Epithelial cell of proximal tubule (primary cell): ENCODE results near the gene MRPL32. TPM values are rescaled to one million over a fixed set of nuclear protein-coding genes. Genes with fewer than 3 reads are reported as not detected.

ENCODE experiments used
- DNase-seq: peaks from one replicate; pipeline ENCODE4 v3.0.0-alpha.2; 2011; ENCODE audit warnings: low read depth
- H3K4me3 ChIP-seq: 2 replicates; pipeline ENCODE4 v1.5.1; 2011; ENCODE audit warnings: low read depth, mild to moderate bottlenecking, low read length
- CTCF ChIP-seq: conservative IDR thresholded peaks from 2 replicates; pipeline ENCODE4 v1.5.1; 2012; ENCODE audit warnings: low read depth, mild to moderate bottlenecking, low read length
- total RNA-seq: library from RNA; depleted of rRNA; stranded (reverse); fragments of >200 nt; gene quantifications from 2 replicates; pipeline ENCODE4 v1.2.3, GENCODE V29; 2015

The MRPL32 gene
- total RNA-seq, 1 donor from 2014 or later = 97.2 TPM

- no peak for TF ChIP-seq CTCF
- H3K4me3 ChIP-seq = no peak overlapping the region
- DNase-seq = no peak
Observed at GRCh38 chr7:42926204-42926603, 6.0 kb upstream of the MRPL32 start.

- no peak for TF ChIP-seq CTCF
- no peak for DNase-seq
- H3K4me3 ChIP-seq = no peak overlapping the region
Observed at GRCh38 chr7:42928754-42929153, 3.4 kb upstream of the MRPL32 start.

- no peak for DNase-seq
- H3K4me3 ChIP-seq = no peak overlapping the region
- TF ChIP-seq CTCF = no peak
Observed at GRCh38 chr7:42929449-42929848, 2.7 kb upstream of the MRPL32 start.

- H3K4me3 ChIP-seq = peak overlapping the region; percentile 81
- TF ChIP-seq CTCF = no peak
- no peak for DNase-seq
Observed at GRCh38 chr7:42930889-42931288, 1.3 kb upstream of the MRPL32 start.

- H3K4me3 ChIP-seq = peak overlapping the region; percentile 81
- no peak for TF ChIP-seq CTCF
- DNase-seq = no peak
Observed at GRCh38 chr7:42931447-42931833, 736 bp upstream of the MRPL32 start.

- H3K4me3 ChIP-seq = peak overlapping the region; percentile 81
- no peak for DNase-seq
- TF ChIP-seq CTCF = no peak
Observed at GRCh38 chr7:42932811-42933591, 825 bp downstream of the MRPL32 start.

GRCh38 chr7:42934291-42934690 lies 2.1 kb downstream of the MRPL32 start:
- no peak for DNase-seq
- H3K4me3 ChIP-seq = no peak overlapping the region
- no peak for TF ChIP-seq CTCF
